Esophagus squamous epithelium (tissue), 5 donors: ENCODE data around the gene PKMYT1. TPM values are rescaled to one million over a fixed set of nuclear protein-coding genes. Genes with fewer than 3 reads are reported as not detected.
A peak's percentile ranks its signal among the peaks of the same experiment; 100 is the strongest.

Source experiments
- DNase-seq: peaks from one replicate; lab custom pipeline; 2025; lab: John Stamatoyannopoulos, UW
- H3K27ac ChIP-seq, 4 donors: fragments of 200-600 bp; sonication (generic); one replicate each; pipeline ENCODE4 v1.5.1; 2016 to 2019; ENCODE audit warnings: mild to moderate bottlenecking in 1 of 4
- H3K27me3 ChIP-seq, 4 donors: fragments of 200-600 bp; sonication (generic); 1 replicate in 3 of 4; 2 replicates in 1 of 4; pipeline versions ENCODE4 v1.5.1 to v1.6.0; 2017 to 2021; ENCODE audit warnings: antibody characterized with exemption in 1 of 4
- H3K36me3 ChIP-seq, 3 donors: fragments of 200-600 bp; sonication (generic); one replicate each; pipeline ENCODE4 v1.5.1; 2016 to 2019
- H3K4me1 ChIP-seq, 3 donors: fragments of 200-600 bp; sonication (generic); one replicate each; pipeline ENCODE4 v1.5.1; 2017 to 2019
- H3K4me3 ChIP-seq, 4 donors: fragments of 200-600 bp; sonication (generic); 1 replicate in 3 of 4; 2 replicates in 1 of 4; pipeline ENCODE4 v1.5.1; 2016 to 2019; ENCODE audit warnings: mild to moderate bottlenecking in 2 of 4, moderate library complexity in 1 of 4
- H3K9me3 ChIP-seq, 3 donors: fragments of 200-600 bp; sonication (generic); one replicate each; pipeline ENCODE4 v1.5.1; 2016 to 2019
- POLR2A ChIP-seq, 4 donors: fragments of 450-650 bp; IDR thresholded peaks; one replicate each; pipeline ENCODE4 v1.6.1; 2017; ENCODE audit warnings: antibody characterized with exemption in 4 of 4, mild to moderate bottlenecking in 4 of 4, moderate library complexity in 3 of 4
- WGBS, 2 donors: methylation state at CpG; one replicate each; pipeline ENCODE4 v1.1.5; 2018; 5-methylcytosine and 5-hydroxymethylcytosine counted together
- intact Hi-C: fragments of 100-400 bp; cut with DNase I; formaldehyde crosslinking; loops from one replicate; pipeline ENCODE4 v1.15.0; 2022
- total RNA-seq, 4 donors: library from RNA; depleted of rRNA; stranded (reverse); fragments of >200 nt; gene quantifications; one replicate each; pipeline ENCODE4 v1.1.0, GENCODE V29; 2016
- TF ChIP-seq, protein P1 (sequence below), 6 experiments: fragments of 450-650 bp in 4 of 6; fragments of 200-600 bp in 2 of 6; sonication (generic) in 2 of 6; IDR thresholded peaks; one replicate each; pipeline ENCODE4 v1.5.1; 2016 to 2019; ENCODE audit warnings: antibody characterized with exemption in 6 of 6, mild to moderate bottlenecking in 4 of 6, moderate library complexity in 4 of 6
- donor health status: DM: yes; HTN: yes; CAD: no.

The PKMYT1 gene
- total RNA-seq, 4 donors from 2014 or later = 4.2 to 33.1 (median 13.0) TPM

DNA sequence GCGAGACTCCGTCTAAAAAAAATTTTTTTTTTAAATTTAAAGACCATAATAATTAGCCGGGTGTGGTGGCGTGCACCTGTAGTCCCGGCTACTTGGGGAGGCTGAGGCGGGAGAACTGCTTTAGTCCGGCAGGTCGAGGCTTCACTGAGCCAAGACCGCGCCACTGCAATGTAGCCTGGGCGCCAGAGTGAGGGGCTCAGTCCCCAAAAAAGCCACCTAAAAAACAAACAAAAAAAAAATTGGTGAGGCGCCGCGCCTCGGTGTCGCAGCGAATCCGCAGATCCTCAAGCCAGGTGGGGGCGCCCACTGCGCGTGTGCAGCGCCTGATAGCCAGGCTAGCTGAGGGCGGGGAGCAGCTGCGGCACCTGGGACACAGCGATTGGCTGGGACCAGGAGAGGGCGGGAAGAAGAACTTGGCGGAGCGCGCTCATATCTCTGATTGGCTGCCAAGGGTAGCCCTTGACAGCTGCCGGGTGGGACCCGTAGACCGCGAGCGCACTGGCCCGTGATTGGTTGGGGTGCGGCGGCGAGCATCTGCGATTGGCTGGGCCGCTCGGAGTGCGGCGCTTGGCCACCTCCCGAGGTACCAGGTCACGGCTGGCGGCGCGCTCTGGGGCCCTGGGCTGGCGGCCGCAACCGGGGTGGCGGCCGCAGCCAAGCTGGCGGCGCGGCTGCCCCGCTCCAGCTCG, 23.5 kb upstream of the PKMYT1 start:
- Histone ChIP-seq H3K4me3 (peak overlapping the region in 3 of 4 donors; percentile 20 to 57 (median 39)), H3K36me3 (no peaks in the 10 kb centered on the region), H3K4me1 (peaks cover 0 to 25% (median 4%) of the 10 kb centered on the region in 3 donors), H3K9me3 (no peaks in the 10 kb centered on the region), H3K27ac (peak overlapping the region in 2 of 4 donors; percentile 17 to 65), H3K27me3 (peaks cover 0 to 64% (median 4%) of the 10 kb centered on the region in 4 donors)
- TF ChIP-seq POLR2A (IDR thresholded peaks at IDR 0.05) = peak in 1 of 4 donors; percentile 12
- TF ChIP-seq, protein P1, sequence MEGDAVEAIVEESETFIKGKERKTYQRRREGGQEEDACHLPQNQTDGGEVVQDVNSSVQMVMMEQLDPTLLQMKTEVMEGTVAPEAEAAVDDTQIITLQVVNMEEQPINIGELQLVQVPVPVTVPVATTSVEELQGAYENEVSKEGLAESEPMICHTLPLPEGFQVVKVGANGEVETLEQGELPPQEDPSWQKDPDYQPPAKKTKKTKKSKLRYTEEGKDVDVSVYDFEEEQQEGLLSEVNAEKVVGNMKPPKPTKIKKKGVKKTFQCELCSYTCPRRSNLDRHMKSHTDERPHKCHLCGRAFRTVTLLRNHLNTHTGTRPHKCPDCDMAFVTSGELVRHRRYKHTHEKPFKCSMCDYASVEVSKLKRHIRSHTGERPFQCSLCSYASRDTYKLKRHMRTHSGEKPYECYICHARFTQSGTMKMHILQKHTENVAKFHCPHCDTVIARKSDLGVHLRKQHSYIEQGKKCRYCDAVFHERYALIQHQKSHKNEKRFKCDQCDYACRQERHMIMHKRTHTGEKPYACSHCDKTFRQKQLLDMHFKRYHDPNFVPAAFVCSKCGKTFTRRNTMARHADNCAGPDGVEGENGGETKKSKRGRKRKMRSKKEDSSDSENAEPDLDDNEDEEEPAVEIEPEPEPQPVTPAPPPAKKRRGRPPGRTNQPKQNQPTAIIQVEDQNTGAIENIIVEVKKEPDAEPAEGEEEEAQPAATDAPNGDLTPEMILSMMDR (IDR thresholded peaks at IDR 0.05) = peak; percentile 36 to 73 (median 51)
- intact Hi-C loops = no loop called here
- 25 to 29% methylated on average over 14 to 20 of the region's 58 CpGs for WGBS, 2 donors
- DNase-seq = peak; percentile 91

DNA sequence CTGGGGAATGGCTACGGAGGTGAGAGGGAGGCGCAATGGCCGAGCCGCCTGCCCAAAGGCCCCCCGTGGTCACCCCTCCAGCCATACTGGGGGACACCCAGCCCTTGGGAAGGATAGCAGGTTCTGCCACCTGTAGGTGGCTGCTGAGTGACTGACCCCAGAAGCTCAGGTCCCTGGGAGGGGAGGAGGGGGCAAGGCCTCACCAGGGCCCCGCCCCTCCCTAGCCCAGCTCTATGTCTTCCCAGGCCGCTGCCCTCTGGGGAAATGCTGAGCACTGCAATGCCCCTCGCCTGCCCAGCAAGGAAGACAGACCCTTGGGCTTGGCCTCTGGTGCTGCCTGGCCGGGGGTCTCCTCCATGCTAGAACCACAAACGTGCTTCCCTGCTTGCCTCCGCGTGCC, 21.1 kb upstream of the PKMYT1 start:
- Histone ChIP-seq H3K36me3 (no peaks in the 10 kb centered on the region), H3K9me3 (no peaks in the 10 kb centered on the region), H3K27ac (no peak overlapping the region), H3K4me3 (no peak overlapping the region), H3K4me1 (peaks cover 0 to 14% (median 4%) of the 10 kb centered on the region in 3 donors), H3K27me3 (peaks cover 0 to 63% (median 4%) of the 10 kb centered on the region in 4 donors)
- 60% methylated on average over 2 of the region's 12 CpGs; no CpG with 5 or more reads in 1 of the 2 donors for WGBS, 2 donors
- intact Hi-C loops = no loop called here
- DNase-seq = no peak
- no peak for TF ChIP-seq POLR2A (IDR thresholded peaks at IDR 0.05)
- TF ChIP-seq, protein P1 (IDR thresholded peaks at IDR 0.05) = no peak

DNA sequence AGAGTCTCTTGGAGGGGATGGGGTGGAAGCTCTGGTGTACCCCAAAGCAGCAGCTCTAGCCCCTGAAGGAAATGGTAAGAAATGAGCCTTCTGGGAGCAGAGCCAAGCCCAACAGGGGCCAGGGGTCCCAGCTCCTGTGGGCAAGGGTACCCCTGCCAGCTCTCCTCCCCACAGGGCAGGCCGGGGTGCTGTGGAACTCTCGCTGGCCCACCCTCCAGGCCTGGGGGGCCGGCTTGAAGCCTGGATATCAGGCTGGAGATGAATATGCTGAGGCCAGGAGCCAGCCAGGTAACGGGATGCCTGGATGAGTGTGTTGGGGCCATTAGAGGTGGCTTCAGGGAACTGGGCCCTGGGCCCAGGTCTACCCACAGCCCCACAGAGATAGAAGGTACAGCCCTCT, 20.3 kb upstream of the PKMYT1 start:
- Histone ChIP-seq H3K36me3 (no peaks in the 10 kb centered on the region), H3K9me3 (no peaks in the 10 kb centered on the region), H3K27ac (no peak overlapping the region), H3K27me3 (peaks cover 0 to 59% (median under 1%) of the 10 kb centered on the region in 4 donors), H3K4me1 (peaks cover 0 to 17% (median 4%) of the 10 kb centered on the region in 3 donors), H3K4me3 (no peak overlapping the region)
- TF ChIP-seq, protein P1 (IDR thresholded peaks at IDR 0.05) = no peak
- intact Hi-C loops = no loop called here
- DNase-seq = no peak
- 80% methylated on average over 2 of the region's 4 CpGs; no CpG with 5 or more reads in 1 of the 2 donors for WGBS, 2 donors

DNA sequence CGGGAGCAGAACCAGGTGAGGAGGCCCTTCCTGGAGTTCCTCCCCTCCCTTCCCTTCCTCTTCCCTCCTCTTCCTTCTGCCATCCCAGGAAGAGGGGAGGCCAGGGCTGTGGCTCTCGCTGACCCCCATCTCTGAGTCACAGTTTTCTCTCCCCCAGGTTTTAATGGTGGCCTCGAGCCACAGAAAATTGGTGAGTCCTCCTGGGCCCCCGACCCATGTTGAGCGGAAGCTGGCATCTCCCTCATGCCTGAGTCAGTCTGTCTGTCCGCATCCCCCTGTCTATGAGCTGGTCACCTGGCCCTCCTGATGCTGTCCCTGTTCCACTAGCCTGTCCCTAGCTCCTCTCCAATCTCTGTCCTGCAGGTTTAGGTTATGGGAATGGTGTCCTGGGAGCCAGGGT, 19.7 kb upstream of the PKMYT1 start:
- Histone ChIP-seq H3K27me3 (peaks cover 0 to 53% (median 0%) of the 10 kb centered on the region in 4 donors), H3K36me3 (no peaks in the 10 kb centered on the region), H3K27ac (no peak overlapping the region), H3K4me3 (no peak overlapping the region), H3K4me1 (peaks cover 0 to 20% (median 3%) of the 10 kb centered on the region in 3 donors), H3K9me3 (no peaks in the 10 kb centered on the region)
- DNase-seq = no peak
- 73 to 79% methylated on average over 5 to 6 of the region's 6 CpGs for WGBS, 2 donors
- TF ChIP-seq POLR2A (IDR thresholded peaks at IDR 0.05) = no peak
- TF ChIP-seq, protein P1 (IDR thresholded peaks at IDR 0.05) = no peak
- intact Hi-C loops = no loop called here

DNA sequence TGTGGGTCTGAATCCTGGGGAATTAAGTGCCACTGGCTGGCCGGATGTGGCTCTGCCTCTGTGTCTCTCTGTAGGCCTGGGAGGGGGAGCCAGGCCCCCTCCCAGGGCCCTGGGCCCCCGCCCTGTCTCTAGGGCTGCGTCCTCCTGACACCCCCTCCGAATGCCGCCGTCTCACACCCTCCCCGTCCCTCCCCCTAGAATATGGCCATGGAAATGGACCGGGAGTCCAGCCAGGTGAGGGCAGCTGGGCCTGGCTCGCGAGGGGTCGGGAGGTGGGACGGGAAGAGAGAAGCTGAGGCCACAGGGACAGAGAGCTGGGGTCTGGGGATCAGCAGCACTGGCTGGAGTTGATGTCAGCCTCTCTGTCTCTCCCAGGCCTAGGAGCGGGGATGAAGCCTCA, 16.1 kb upstream of the PKMYT1 start:
- intact Hi-C loops = no loop called here
- Histone ChIP-seq H3K9me3 (no peaks in the 10 kb centered on the region), H3K27me3 (peaks cover 0 to 47% (median 0%) of the 10 kb centered on the region in 4 donors), H3K36me3 (no peaks in the 10 kb centered on the region), H3K4me3 (no peak overlapping the region), H3K4me1 (peaks cover 3 to 41% (median 12%) of the 10 kb centered on the region in 3 donors), H3K27ac (no peak overlapping the region)
- no peak for TF ChIP-seq POLR2A (IDR thresholded peaks at IDR 0.05)
- TF ChIP-seq, protein P1 (IDR thresholded peaks at IDR 0.05) = no peak
- 70% methylated on average over 2 of the region's 13 CpGs; no CpG with 5 or more reads in 1 of the 2 donors for WGBS, 2 donors
- DNase-seq = no peak
